Measurements from ENCODE around the gene RNF182. TPM values are rescaled to one million over a fixed set of nuclear protein-coding genes. Genes with fewer than 3 reads are reported as not detected.

RNF182 gene
- polyA plus RNA-seq, 1 of the 3 experiments (the other 2 are of a cell fraction), result 8.0 TPM

DNA sequence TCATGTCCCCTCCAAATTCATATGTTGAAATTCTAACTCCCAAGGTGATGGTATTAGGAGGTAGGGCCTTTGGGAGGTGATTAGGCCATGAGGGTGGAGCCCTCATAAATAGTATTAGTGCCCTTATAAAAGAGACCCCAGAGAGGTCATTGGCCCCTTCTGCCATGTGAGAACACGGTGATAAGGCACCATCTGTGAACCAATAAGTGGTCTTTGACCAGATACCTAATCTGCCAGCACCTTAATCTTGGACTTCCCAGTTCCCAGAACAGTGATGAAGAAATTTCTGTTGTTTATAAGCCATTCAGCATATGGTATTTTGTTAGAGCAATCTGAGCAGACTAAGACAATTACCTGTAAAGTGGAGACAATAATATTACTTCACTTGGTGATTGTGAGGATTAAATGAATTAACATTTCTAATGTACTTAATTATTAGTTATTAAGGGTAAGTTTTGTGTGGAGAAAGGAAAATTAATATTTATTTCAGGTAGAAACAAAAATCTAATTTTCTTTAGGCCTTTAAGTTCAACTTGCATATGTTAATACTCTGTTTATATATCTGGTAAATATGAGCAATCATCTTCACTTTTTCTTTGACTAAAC is 7.1 kb downstream of the RNF182 start:
- no peak for DNase-seq
- Histone ChIP-seq H3K9ac (no peak overlapping the region), H3K4me3 (ENCODE audit: low read depth in 2 of 2, low read length in 1 of 2) (no peak overlapping the region), H3K9me3 (no peaks in the 10 kb centered on the region), H3K4me2 (no peak overlapping the region), H3K36me3 (replicated peaks in 1 of 2; ENCODE audit: control insufficient read depth in 1 of 2, insufficient read depth in 2 of 2, low read length in 1 of 2) (peaks cover 0 to 5% of the 10 kb centered on the region in 2 experiments), H3F3A (replicated peaks; ENCODE audit: insufficient read depth) (peaks cover 11% of the 10 kb centered on the region), H3K4me1 (ENCODE audit: control insufficient read depth in 1 of 2, insufficient read depth in 2 of 2, low read depth in 1 of 2, low read length in 1 of 2) (peaks cover 0 to 7% of the 10 kb centered on the region in 2 experiments; a peak in 1 of 4 replicates), H3K79me2 (ENCODE audit: insufficient read depth) (peaks cover 85% of the 10 kb centered on the region), H3K27me3 (ENCODE audit: insufficient read depth) (no peaks in the 10 kb centered on the region), H3K27ac (ENCODE audit: low read depth in 2 of 2, low read length in 1 of 2) (no peak overlapping the region), H3K9me2 (no peaks in the 10 kb centered on the region), H4K20me1 (ENCODE audit: insufficient read depth) (0 out of 2 replicates have a peak, but pooled peaks cover 3% of the 10 kb centered on the region), H2AFZ (ENCODE audit: low read depth) (no peak overlapping the region)
- ChIA-PET CTCF (no interaction called here), POLR2A (no interaction called here)
- 100% methylated on average over 1 of the region's 1 CpG for WGBS (ENCODE audit: low lambda C conversion rate)
- TF ChIP-seq FOXJ3 (CRISPR knock-in tag; IDR thresholded peaks at IDR 0.05) (no peak), NRF1 (IDR thresholded peaks at IDR 0.05; ENCODE audit: low read depth, low read length) (no peak), MXI1 (IDR thresholded peaks at IDR 0.05; ENCODE audit: low read depth, low read length) (no peak), POLR2AphosphoS5 (IDR thresholded peaks at IDR 0.05; ENCODE audit: low read depth, low read length) (no peak)

- H3K79me2 ChIP-seq (ENCODE audit: insufficient read depth), result peaks cover 85% of the 10 kb centered on the region
Observed at GRCh38 chr6:13932785-13933184, 8.0 kb downstream of the RNF182 start.

More at GRCh38 chr6:13932785-13933184, 8.0 kb downstream of the RNF182 start:
- Histone ChIP-seq H4K20me1 (ENCODE audit: insufficient read depth) (0 out of 2 replicates have a peak, but pooled peaks cover 3% of the 10 kb centered on the region), H3K9ac (no peak overlapping the region), H3K27ac (ENCODE audit: low read depth in 2 of 2, low read length in 1 of 2) (no peak overlapping the region), H3K27me3 (ENCODE audit: insufficient read depth) (no peaks in the 10 kb centered on the region), H3F3A (replicated peaks; ENCODE audit: insufficient read depth) (peaks cover 11% of the 10 kb centered on the region), H3K4me2 (no peak overlapping the region), H3K9me3 (no peaks in the 10 kb centered on the region), H3K9me2 (no peaks in the 10 kb centered on the region), H3K4me1 (ENCODE audit: control insufficient read depth in 1 of 2, insufficient read depth in 2 of 2, low read depth in 1 of 2, low read length in 1 of 2) (peaks cover 0 to 7% of the 10 kb centered on the region in 2 experiments; a peak in 1 of 4 replicates), H2AFZ (ENCODE audit: low read depth) (no peak overlapping the region), H3K36me3 (replicated peaks in 1 of 2; ENCODE audit: control insufficient read depth in 1 of 2, insufficient read depth in 2 of 2, low read length in 1 of 2) (peaks cover 0 to 5% of the 10 kb centered on the region in 2 experiments), H3K4me3 (ENCODE audit: low read depth in 2 of 2, low read length in 1 of 2) (no peak overlapping the region)
- WGBS (ENCODE audit: low lambda C conversion rate), result 96% methylated on average over 1 of the region's 1 CpG
- POLR2A ChIA-PET, result no interaction called here
- TF ChIP-seq RFX5 (IDR thresholded peaks at IDR 0.05; ENCODE audit: low read length) (no peak), JUND (IDR thresholded peaks at IDR 0.05) (no peak), ELF1 (IDR thresholded peaks at IDR 0.05) (no peak), SIN3A (IDR thresholded peaks at IDR 0.05; ENCODE audit: borderline replicate concordance, low read depth, low read length) (no peak), USF2 (IDR thresholded peaks at IDR 0.05; ENCODE audit: borderline replicate concordance, low read depth, low read length) (no peak), PBX3 (IDR thresholded peaks at IDR 0.05) (no peak), TCF12 (IDR thresholded peaks at IDR 0.05) (no peak)
- TF ChIP-seq, protein P1, sequence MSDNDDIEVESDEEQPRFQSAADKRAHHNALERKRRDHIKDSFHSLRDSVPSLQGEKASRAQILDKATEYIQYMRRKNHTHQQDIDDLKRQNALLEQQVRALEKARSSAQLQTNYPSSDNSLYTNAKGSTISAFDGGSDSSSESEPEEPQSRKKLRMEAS (IDR thresholded peaks at IDR 0.05; ENCODE audit: low read depth), result no peak
- no peak for DNase-seq
- CTCF ChIA-PET, result no interaction called here
